GM18520 (cell line): ENCODE results near the gene RASL11A.
A peak's percentile ranks its signal among the peaks of the same experiment; 100 is the strongest.
"Not testable (repeated sequence)": the region's sequence is repeated elsewhere in the genome, so short reads cannot be mapped to it uniquely, and the experiment has no call there.

ENCODE experiments used
- ATAC-seq: cut with Tn5 transposase; IDR thresholded peaks from one replicate; pipeline ENCODE4 v1.9.1; 2021; ENCODE audit not compliant: unreplicated experiment

RASL11A gene, protein sequence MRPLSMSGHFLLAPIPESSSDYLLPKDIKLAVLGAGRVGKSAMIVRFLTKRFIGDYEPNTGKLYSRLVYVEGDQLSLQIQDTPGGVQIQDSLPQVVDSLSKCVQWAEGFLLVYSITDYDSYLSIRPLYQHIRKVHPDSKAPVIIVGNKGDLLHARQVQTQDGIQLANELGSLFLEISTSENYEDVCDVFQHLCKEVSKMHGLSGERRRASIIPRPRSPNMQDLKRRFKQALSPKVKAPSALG

GRCh38 chr13:27270594-27271520 is at the start of gene RASL11A:
TSS of gene RASL11A (plus strand) at chr13:27270830. CDS start at chr13:27270945, 115 bp downstream.
- peak; percentile 56 for ATAC-seq

DNA sequence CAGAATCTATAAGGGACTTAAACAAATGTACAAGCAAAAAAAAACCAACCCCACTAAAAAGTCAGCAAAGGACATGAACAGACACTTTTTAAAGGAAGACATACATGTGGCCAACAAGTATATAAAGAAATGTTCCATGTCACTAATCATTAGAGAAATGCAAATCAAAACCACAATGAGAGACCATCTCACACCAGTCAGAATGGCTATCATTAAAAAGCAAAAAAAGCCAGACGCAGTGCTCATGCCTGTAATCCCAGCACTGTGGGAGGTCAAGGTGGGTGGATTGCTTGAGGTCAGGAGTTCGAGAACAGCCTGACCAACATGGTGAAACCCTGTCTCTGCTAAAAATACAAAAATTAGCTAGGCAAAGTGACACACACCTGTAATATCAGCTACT is 48.5 kb upstream of the RASL11A start:
- ATAC-seq: not testable (repeated sequence)

GRCh38 chr13:27226991-27227390 is 43.6 kb upstream of the RASL11A start:
- ATAC-seq: no peak

DNA sequence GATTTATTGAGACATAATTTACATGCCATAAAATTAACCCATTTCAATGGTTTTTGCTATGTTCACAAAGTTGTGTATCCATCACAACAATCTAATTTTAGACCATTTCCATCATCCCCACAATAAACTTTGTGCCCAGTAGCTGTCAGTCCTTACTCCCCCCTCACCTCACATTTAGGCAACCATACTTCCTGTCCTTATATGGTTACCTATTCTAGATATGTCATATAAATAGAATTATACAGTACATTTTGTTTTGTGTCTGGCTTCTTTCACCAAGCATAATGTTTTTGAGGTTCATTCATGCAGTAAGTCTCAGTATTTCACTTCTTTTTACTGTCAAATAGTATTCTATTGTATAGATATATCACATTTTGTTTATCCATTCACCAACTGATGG is 42.5 kb upstream of the RASL11A start:
- ATAC-seq: no peak

DNA sequence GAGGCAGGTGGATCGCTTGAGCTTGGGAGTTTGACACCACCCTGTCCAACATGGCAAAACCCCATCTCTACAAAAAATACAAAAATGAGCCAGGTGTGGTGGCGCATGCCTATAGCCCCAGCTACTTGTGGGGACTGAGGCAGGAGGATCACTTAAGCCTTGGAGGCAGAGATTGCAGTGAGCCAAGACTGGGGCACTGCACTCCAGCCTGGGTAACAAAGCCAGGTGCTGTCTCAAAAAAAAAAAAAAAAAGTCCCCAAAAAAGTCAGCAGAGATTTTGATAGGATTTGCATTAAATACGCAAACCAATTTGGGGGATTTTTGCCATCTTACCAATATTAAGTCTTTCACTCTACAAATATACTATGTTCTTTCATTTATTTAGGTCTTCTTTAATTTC is 41.0 kb upstream of the RASL11A start:
- ATAC-seq: no peak

GRCh38 chr13:27233964-27234363 is 36.7 kb upstream of the RASL11A start:
- ATAC-seq: no peak

DNA sequence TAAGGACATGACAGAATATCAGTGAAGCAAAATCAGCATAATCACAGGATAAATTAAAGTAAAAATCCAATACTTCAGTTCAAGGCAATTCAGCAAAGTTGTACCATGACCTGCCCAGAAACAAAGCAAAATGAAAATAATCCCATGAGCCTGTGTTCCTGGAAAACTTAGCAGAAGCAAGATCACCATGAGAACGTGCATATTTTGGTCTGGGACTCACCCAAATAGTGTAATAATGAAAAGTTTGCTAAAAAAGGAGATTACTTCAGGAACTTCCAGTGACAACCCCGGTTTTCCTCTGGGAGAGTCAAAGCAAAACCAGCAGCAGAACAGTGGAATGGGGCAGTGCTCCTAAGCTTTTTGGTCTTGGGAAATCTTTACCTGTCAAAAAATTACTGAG is 34.2 kb upstream of the RASL11A start:
- no peak for ATAC-seq

DNA sequence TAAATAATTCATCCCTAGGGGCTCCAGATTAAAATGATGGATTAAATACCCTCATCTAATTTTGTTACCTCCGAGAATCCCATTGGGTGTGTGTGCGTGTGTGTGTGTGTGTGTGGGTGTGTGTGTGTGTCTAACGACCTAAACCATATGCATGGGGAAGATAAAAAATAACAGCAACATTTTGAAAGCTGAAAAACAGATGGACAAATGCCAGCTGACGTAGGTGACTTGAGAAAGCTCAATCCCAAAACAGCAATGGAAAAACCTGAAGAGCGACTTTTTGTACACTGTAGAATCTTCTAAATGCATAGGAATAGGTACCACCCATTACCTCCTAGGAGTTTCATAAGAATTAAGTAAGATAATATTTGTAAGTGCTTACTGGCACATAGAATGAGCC is 27.9 kb upstream of the RASL11A start:
- ATAC-seq: no peak

DNA sequence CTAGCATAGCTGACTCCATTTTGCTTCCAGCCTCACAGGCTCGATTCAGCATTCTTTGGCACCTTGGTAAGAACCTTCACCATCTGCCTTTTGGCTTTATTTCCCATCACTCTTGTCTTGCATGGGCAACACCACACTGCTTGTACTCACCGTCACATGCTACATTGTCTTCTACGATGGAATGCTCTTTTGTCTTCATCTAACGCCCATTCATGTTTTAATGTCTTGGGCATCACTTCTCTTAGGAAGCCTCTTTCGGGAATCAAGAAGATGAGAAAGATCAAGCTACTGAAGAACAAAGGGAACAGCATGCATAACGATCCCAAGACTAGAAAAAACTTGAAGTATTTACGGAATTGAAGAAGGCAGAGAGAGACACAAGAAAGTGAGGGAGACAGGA is 25.0 kb upstream of the RASL11A start:
- no peak for ATAC-seq

DNA sequence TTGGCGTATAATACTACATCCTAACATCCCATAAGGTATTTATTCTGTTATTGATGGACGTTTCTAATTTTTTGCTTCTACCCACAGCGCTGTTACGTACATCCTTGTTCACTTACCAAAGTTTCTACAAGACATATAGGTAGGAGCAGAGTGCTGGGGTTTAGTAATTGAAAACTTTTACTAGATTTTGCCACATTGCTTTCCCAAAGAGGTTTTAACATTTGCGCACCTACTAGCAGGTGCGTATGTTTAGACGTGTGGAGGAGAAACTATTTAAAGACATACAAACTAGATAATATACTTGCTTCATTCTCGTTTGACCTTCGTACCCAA is 19.8 kb upstream of the RASL11A start:
- ATAC-seq: no peak

DNA sequence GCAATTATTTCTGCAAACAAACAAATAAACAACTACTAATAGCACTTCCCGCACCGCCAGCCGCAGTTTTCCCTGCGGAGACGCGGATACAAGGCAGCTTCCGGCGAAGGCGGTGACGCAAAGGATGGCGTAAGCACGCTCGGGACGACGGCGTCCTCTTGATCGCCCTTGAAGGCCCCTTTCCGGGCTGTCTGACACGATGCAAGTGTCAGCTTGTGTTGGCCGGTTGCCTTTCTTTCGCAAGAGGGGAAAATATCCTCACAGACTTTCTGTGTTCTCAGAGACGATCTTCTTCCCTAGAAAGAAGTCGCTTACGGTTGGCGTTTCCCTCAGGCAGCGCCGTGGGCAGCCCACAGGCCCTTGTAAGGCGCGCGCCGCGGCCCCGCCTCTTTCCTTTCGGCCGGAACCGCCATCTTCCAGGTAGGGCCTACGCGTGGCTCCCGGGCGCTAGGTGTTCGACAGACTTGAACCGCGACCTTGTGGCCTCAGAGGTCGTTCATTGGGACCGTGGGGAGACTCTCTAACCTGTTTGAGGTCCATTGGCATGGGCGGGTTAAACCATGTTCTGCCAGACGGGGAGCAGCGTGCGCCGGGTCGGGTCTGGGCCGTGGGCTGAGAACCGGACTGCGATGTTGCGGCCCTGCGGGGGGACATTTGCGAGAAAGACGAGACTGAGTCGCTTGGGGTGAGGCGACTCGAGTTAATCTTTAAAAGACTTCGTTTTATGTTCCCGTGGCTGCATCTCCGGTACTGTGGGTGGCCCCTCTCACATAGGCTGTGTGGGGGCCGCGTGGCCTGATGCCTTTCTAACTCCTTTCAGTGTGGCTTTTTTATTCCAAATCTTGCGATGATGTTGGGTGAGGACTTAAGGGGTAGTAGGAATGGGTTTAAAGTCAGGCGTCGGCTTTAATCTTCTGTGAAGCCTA is 19.2 kb upstream of the RASL11A start, which contains the start of gene RPL21:
RPL21 (plus strand) TSS at position 393 of the 926 bp plus-strand sequence. CDS start 2,219 bp downstream, outside the sequence.
- peak; percentile 89 for ATAC-seq

GRCh38 chr13:27252467-27252866 is 18.2 kb upstream of the RASL11A start:
- ATAC-seq: no peak

DNA sequence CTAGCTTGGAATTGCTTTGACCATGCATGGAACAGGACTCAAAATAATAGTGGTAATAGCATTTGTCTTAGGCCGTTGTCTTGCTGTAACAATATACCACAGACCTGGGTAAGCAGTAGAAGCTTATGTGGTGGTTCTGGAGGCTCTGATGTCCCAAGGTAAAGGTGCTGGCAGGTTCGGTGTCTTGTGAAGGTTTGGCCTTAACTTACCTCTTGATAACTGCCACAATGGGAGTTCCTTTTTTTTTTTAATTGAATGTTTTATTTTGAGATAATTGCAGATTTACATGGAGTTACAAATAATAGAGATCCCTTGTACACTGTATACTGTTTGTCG is 13.4 kb upstream of the RASL11A start:
- no peak for ATAC-seq

DNA sequence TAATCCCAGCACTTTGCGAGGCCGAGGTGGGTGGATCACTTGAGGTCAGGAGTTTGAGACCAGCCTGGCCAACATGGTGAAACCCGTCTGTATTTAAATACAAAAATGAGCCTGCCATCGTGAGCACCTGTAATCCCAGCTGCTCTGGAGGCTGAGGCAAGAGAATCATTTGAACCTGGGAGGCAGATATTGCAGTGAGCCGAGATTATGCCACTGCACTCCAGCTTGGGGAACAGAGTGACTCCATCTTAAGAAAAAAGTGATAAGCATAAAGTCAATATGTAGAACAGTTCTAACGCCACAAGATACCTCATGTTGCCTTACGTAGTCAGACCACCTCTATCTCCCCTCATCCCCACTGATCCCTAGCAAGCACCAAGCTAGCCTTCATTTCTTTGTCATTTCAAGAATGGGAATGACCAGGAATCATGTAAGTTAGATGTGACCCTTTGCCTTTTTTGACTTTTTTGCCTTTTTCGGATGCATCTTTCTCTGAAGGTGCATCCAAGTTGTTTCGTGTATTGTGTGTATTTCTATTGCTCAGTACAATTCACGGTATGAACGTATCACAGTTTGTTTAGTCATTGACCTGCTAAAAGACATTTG is 12.9 kb upstream of the RASL11A start:
- ATAC-seq: no peak

DNA sequence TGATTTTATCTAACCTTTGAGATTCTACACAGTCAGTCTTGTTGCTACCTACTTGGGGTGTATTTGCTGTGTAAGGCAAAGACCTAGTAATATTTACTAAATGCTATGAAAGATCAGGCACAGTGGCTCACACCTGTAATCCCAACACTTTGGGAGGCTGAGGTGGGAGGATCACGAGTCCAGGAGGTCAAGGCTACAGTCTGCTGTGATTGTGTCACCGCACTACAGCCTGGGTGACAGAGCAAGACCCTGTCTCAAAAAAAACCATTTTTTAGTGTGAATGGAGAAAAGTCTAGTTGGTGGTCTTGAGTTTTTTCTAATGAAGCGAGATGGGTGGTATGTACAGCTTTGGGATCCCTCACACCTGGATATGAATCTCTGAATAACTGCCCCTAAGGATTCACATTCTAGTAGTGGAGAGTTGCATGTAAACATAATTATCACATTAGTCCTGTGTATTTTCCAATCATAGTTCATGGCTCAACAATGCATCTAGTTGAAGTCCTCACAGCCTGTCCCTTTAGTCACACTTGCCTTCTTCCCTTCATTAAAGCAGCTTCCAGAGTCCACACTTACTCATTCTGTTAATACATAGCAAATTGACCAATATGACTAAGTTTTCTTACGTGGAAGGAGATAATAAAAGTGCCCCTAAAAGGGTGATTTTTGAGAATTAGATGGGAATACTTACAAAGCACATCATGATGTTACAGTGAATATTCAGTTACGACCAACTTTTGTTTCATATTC is 11.8 kb upstream of the RASL11A start:
- no peak for ATAC-seq

GRCh38 chr13:27259831-27260230 is 10.8 kb upstream of the RASL11A start:
- no peak for ATAC-seq

DNA sequence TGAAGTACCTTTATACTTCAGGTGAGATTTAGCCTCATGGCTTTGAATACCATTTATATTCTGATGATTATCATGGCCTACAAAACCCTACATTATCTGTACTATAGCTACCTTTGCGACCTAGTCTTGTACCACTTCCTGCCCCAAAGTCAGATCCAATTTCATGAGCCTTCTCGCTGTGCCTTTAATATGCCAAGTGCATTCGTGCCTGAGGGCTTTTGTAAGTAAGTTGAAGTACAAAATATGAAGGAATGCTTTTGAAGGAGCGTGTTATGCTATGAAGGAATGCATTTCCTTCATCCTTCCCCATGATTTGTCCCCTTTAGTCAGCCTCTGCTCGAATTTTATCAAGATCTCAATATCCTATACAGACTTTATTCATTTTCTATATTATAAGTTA is 9.2 kb upstream of the RASL11A start:
- ATAC-seq: no peak

- no peak for ATAC-seq
These were observed 7.2 kb upstream of the RASL11A start for GRCh38 chr13:27263438-27263837.

GRCh38 chr13:27264181-27264580 is 6.4 kb upstream of the RASL11A start:
- ATAC-seq: no peak

DNA sequence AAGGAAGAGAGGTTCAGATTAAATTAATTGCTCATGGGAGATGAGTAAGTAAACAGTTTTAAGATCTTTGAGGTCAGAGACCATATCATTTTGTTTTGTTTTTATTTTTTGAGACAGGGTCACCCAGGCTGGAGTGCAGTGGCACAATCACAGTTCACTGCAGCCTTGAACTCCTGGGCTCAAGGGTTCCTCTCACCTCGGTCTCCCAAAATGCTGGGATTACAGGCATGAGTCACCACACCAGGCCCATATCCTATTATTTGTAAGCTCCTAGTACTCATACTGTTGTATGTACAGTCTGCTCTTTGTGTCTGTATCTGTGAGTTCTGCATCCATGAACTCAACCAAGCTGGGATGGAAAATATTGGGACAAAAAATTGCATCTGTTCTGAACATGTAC is 6.0 kb upstream of the RASL11A start:
- ATAC-seq: no peak
